HS-5 (cell line): ENCODE results near the gene GBE1.
"Not testable (repeated sequence)": the region's sequence is repeated elsewhere in the genome, so short reads cannot be mapped to it uniquely, and the experiment has no call there.

ENCODE experiments used
- DNase-seq: peaks from one replicate; pipeline ENCODE4 v3.0.0-alpha.2; 2012; ENCODE audit warnings: low read depth

The GBE1 gene

DNA sequence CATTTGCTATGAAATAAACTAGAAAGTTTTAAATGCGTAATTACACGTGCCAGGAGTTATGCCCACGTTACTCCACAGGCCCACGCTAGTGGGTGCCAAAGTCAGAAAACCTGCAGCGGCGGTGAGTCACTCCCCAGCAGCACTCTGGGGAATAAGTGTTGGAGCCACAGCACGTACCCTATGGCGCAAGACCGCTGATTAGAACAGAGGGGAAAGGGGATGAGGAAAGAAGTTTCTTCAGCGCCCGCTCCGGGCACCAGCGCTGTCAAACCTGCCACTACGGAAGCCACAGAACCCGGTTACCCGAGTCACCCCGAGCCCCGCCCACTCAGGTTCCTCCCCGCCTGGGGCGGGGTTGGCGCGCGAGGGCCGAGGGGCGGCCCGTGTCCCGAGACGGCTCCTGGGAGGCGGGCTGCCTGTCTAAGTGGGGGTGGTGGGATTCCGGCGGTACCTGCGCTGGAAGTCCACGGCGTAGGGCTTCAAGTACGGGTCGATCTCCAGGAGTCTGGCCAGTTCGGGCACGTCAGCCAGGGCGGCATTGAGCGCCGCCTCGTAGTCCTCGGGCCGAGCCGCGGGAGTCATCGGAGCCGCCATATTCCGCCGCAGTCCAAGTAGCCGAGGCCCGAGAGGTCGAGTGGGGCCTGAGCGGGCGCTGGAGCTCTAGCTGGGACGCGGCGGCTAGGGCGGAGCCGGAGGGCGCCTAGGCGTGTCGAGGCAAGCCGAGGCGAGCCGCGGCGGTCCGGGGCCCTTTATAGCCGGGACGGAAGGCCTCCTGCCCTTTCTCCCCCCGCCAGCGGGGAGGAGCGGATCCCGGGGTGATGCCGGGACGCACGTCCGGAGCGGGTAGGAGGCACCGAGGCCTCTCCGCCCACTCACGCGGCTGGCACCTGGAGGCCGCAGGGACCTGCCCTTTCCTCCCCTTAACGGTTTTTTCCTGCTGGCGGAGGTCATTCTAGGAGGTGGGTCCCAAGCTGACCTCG is at the start of gene GBE1:
Gene GBE1 (minus strand): TSS at position 722 of the 980 bp plus-strand sequence. CDS start 128 bp downstream, at position 594.
- peak; percentile 92 for DNase-seq

- no peak for DNase-seq
Measured at GRCh38 chr3:81808900-81809299, 47.5 kb upstream of the GBE1 start.

DNA sequence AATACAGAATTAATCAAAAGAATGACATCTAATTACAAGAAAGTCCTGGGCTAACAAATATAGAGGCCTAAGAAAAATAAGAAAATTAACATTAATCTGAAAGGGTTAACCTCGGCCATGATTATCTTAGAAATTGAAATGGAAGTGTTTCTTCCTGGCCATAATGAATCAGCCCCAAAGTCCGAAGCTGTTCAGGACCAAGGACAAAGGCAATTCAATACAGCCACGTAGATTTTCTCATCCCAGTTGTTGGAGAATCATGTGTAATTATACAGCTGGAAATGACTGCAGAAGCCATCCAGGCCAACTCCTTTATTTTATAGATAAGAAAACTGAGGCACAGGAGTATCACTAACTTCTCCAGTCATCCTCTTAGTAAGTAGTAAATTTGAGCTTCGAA is 38.0 kb upstream of the GBE1 start:
- no peak for DNase-seq

- DNase-seq, result no peak
Measured at GRCh38 chr3:81793410-81793809, 32.0 kb upstream of the GBE1 start.

GRCh38 chr3:81790117-81790516 is 28.7 kb upstream of the GBE1 start:
- DNase-seq, result no peak

- DNase-seq, result no peak
Measured at GRCh38 chr3:81789691-81790090, 28.2 kb upstream of the GBE1 start.

DNA sequence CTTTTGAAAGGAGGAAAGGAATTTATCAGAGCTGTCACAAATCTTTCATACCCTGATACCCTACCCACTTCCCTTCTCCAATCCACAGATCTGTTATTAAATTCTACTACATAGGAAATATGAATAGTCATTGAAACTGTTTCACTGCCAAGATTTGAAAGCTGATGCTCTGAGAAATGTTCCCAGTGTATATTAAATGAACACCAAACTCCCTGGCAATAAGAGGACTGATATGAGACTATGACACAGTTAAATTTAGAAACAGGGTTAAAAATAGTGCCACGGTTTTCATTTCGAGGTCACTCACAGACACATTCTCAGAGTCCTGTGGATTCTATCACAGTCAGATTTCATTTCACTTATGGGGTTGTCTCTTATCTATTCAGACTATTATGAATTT is 27.2 kb upstream of the GBE1 start:
- DNase-seq, result no peak

- DNase-seq, result no peak
Measured at GRCh38 chr3:81788044-81788443, 26.6 kb upstream of the GBE1 start.

DNA sequence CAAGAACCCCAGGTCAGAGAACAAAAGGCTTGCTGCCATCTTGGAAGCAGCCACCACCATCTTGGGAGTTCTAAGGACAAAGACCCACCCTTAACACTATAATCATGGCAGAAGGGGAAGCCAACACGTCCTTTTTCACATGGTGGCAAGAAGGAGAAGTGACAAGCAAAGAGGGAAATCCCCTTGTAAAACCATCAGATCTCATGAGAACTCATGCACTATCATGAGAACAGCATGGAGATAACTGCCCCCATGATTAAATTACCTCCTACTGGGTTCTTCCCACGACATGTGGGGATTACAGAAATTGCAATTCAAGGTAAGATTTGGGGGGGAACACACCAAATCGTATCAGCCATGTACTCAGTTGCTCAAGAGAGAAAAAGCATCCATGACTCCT is 21.1 kb upstream of the GBE1 start:
- DNase-seq, result no peak

- DNase-seq, result no peak
Measured at GRCh38 chr3:81778678-81779182, 17.3 kb upstream of the GBE1 start.

DNA sequence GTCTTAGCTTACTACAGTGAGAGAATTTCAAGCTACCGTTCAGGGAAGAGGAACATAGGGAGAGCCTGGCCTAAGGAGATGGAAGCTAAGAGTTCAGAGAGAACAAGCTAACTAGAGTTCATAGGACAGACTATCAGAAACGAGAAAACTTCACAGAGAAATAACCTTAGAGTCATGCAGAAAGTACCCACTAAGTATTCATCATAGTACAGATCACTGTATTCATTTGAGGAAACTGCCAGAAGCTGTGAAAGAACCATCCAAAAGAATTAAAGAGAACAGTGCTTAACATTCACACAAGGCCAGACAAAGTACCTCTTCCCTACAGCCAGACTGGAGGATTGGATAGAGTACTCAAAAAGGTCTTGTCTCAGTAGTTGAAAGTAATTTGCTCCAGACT is 15.2 kb upstream of the GBE1 start:
- no peak for DNase-seq

DNA sequence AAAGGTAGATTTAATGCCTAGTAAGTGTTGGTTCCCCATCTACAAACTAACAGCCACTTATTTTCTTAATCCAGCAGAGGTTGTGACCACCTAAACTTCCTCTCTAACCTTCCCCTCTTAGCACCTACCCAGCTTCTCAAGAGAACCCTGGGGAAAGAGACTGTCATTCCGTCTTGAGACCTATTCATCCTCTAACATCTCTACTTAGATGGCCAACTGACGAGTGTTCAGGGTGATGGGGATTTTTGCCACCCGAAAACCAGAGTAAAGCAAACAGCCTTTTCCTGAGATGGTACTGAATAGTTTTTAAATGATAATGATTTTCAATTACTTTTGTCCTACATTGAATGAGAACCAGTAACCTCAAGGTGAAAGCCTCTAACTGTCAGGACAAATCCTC is 9.3 kb upstream of the GBE1 start:
- DNase-seq, result no peak

DNA sequence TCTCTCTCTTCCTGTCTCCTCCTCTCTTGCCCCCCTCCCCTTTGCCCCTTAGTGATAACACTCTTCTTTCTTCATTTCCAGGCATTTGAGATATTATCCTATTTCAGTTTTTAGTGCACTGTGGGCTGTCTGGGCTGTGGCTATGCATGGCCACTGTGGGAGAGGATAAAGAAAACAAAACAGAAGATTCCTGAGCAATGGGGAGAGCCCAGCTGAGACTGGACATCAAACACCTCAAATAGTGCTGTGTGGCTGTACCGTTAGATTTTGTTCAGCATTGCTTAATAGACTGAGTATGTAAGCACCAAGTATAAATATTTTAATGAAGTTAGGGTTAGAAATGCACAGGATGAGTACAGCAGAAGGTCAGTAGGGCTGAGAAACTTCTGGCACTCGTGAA is 7.9 kb upstream of the GBE1 start:
- DNase-seq, result no peak

GRCh38 chr3:81767250-81767859 is 5.9 kb upstream of the GBE1 start:
- DNase-seq, result not testable (repeated sequence)

- no peak for DNase-seq
Measured at GRCh38 chr3:81765400-81765799, 4.0 kb upstream of the GBE1 start.

DNA sequence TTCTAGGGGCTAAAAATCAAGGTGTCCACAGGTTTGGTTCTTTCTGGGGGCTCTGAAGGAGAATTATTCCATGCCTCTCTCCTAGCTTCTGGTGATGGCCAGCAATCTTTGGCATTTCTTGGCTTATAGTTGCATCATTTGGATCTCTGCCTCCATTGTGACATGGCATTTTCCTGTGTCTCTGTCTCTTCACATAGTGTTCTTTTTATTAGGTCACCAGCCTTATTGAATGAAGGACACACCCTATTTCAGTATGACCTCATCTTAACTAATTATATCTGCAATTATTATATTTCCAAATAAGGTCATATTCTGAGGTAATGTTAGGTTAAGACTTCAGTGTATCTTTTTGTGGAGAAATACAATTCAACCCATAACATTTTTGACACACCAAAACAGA is 3.2 kb upstream of the GBE1 start:
- DNase-seq, result no peak

- DNase-seq, result no peak
Measured at GRCh38 chr3:81764002-81764401, 2.6 kb upstream of the GBE1 start.

- no peak for DNase-seq
Measured at GRCh38 chr3:81763001-81763400, 1.6 kb upstream of the GBE1 start.

DNA sequence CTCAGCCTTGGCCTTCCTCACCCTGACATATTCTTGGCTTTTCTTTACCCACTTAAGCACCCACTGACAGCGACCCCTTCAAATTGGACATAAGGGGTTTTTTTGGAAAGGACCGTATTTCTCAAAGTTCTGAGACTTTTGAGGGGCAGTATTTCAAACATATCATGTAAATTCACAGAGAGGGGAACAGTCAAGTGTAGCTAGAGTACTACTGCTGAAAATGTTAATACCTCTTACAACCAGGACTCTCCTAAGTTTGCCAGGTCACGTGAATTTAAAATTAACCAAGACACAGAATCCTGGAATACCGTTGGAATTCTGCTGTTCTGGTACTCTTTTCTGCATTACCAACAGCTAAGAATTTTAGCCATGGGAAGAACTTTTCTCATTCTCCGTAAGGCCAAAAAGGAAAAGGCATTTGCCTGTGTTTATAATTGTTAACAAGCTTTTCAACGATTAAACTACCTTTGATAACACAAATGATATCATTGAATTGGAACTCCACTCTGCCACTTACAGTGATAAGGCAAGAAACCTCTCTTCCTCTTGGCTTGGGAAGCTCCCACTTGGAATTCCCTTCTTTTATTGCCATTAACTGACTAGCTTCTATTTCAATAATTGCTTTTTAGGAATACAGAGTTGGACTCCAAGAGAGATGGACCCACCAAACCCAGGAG is 597 bp upstream of the GBE1 start:
- DNase-seq, result no peak

DNA sequence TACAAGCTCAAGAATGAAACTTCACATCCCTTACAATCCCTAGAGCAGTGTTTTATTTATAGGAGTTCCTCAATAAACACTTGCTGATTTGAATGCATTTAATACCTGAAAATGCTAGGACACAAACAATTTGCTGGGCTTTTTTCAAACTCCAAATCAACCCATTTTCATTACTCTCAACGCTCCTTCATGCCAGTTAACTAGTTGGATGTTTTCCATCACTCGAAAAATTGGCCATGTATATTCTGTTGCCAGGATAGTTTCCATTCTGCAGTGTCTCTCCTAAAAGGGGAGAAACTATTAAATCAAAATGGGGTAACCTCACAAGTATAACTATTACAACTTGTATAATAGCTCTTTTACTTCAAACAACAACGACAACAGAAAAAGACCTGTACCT is 1.2 kb downstream of the GBE1 start:
- no peak for DNase-seq

DNA sequence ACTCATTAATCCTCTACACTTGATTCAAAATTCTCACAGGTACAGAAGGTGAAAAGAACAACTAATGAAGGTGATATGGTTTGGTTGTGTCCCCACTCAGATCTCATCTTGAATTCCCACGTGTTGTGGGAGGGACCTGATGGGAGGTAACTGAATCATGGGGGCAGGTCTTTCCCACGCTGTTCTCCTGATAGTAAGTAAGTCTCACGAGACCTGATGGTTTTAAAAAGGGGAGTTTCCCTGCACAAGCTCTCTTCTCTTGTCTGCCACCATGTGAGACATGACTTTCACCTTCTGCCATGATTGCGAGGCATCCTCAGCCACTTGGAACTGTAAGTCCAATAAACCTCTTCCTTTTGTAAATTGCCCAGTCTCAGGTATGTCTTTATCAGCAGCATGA is 2.7 kb downstream of the GBE1 start:
- not testable (repeated sequence) for DNase-seq

DNA sequence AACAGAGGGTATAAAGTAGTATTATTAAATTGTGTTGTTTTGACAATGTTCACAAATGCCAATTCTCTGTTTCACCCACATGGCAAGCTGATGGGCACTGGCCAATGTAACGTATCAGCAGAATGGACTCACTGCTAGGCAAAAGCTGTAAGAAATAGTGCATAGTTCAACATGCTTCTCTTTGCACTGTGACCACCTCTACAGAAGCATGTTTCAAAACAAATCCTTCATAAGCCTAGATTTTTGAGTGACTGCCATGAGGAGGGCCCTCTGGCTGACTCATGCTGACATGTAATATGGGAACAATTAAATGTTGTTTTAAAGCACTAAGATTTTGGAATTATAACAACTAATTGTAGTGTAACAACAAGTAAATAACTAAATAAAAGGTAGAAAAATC is 3.2 kb downstream of the GBE1 start:
- DNase-seq, result no peak
